Measurements from ENCODE around the gene IL26. TPM values are rescaled to one million over a fixed set of nuclear protein-coding genes. Genes with fewer than 3 reads are reported as not detected.

Gene IL26, protein sequence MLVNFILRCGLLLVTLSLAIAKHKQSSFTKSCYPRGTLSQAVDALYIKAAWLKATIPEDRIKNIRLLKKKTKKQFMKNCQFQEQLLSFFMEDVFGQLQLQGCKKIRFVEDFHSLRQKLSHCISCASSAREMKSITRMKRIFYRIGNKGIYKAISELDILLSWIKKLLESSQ
- not detected for total RNA-seq

DNA sequence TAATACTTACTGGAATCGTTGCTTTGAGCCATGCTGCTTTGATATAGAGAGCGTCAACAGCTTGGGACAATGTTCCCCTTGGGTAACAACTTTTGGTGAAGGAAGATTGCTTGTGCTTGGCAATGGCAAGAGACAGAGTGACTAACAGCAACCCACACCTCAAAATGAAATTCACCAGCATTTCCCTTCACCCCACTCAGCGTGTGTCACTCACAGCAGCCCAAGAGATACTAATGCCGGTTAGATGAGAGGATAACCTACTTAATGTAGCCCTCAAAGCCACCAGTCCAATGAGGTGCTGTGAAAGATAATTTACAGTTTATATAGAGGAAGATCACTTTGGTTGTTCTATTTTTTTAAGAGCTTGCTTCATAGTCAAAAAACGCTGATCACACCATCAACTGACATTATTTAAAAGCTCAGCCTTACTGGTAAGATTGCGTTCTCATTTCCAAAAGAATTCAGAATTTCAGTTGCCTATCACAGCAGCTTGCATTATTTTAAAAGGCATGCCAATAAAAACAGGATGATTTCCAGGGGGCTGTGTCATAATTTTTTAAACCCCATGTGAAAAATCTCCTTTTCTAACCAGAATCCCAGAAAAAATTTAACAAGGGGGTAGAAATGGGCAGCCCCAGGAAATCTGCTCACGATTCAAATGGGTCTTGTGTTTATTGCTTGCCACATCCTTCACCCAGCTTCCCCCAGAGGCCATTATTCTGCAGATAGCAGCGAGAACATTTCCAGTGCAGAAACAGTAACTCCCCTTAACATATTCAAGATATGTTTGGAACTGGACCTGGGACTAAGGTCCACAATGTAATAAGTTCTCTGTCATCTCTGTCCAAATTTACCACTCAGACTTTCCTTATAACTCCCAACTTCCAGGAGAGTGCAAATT, at the start of gene IL26:
TSS of gene IL26 (minus strand) at position 235 of the 901 bp plus-strand sequence. CDS start at position 181, 54 bp downstream.
- WGBS, 10 experiments, result 40 to 100% (median 88%) methylated on average over 1 to 8 of the region's 8 CpGs
- in situ Hi-C loops (cut with MboI; ENCODE audit: low pct_unique_long_range_greater_than_20kb in 2 of 9, low sequenced_read_pairs in 9 of 9, unreplicated experiment in 9 of 9), result loop anchor here in 2 of 9 experiments (10.0 kb wide), 2 partner anchors 79 to 89 kb away; no protein-coding TSS in a partner anchor
- Histone ChIP-seq H3K4me3 (no peak within 1 kb of the TSS), H3K4me1 (replicated peaks in 1 of 2) (no peaks in the 10 kb centered on the region), H3K27ac (no peak within 1 kb of the TSS)
- ATAC-seq (replicated peaks in 6 of 8), result no peak

DNA sequence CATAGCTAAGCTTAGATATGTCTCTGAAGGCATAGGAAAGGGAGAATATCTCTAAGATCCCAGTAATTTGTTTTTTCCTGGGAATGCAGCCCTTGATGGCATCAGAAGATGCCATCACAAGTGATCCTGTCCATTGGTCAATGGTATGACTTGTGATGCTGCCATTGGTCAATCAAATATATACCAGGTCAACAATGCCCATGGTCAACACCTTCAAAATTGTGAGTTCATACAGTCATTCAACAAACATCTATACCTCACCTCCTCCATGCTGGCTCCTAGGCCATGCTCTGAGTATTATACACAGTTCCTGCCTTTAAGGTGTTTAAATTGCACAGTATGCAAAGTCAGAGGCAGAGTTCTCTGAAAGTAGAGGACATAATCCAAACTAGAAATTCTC, 47.1 kb upstream of the IL26 start:
- peaks cover 0 to 4% of the 10 kb centered on the region in 2 donors for H3K4me1 ChIP-seq (replicated peaks in 1 of 2)
- in situ Hi-C loops (cut with MboI; ENCODE audit: low pct_unique_long_range_greater_than_20kb in 2 of 9, low sequenced_read_pairs in 9 of 9, unreplicated experiment in 9 of 9), result no loop called here
- ATAC-seq (replicated peaks in 6 of 8), result no peak
- no peak overlapping the region for H3K27ac ChIP-seq
- H3K4me3 ChIP-seq, result no peak overlapping the region

DNA sequence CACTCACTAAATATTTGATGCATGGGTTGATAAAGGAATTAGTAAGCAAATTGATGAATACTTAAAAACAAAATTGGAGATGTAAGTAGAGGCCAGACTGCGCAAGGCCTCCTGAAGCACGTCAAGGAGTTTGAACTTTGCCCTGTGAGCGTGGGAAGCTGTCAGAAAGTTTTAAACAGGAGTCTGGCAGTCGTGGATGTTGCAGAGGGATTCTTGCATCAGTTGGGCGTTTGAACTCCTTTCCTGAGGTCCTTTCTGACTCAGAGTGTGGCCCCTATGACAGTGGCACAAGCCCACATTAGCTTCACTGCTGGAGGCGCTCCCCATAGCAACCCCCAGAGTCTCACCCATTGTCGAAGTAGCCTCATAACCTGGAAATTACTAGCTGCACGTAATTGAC, 45.7 kb upstream of the IL26 start:
- ATAC-seq (replicated peaks in 6 of 8), result no peak
- H3K4me1 ChIP-seq (replicated peaks in 1 of 2), result peaks cover 0 to 4% of the 10 kb centered on the region in 2 donors
- WGBS, 10 experiments, result 7 to 84% (median 62%) methylated on average over 1 to 8 of the region's 8 CpGs
- H3K4me3 ChIP-seq, result no peak overlapping the region
- no peak overlapping the region for H3K27ac ChIP-seq
- in situ Hi-C loops (cut with MboI; ENCODE audit: low pct_unique_long_range_greater_than_20kb in 2 of 9, low sequenced_read_pairs in 9 of 9, unreplicated experiment in 9 of 9), result no loop called here

DNA sequence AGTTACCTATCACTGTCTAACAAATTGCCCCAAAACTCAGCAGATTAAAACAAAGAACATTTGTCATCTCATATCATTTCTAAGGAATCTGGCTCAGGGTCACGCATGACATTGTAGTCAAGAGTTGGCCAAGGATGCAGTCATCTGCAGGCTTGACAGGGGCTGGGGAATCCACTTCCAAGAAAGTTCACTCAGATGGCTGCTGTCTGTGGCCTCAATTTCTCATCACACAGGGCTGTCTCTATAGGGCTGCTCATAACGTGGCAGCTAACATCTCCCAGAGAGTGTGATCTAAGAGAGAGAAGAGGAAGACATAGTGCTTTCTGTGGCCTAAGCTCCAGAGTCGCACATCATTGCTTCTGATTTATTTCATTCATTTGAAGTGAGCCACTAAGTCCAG, 44.7 kb upstream of the IL26 start:
- Histone ChIP-seq H3K4me3 (no peak overlapping the region), H3K4me1 (replicated peaks in 1 of 2) (peaks cover 0 to 4% of the 10 kb centered on the region in 2 donors), H3K27ac (no peak overlapping the region)
- WGBS, 10 experiments, result 0 to 100% (median 82%) methylated on average over 1 to 2 of the region's 3 CpGs; no CpG with 5 or more reads in 2 of the 10 experiments
- in situ Hi-C loops (cut with MboI; ENCODE audit: low pct_unique_long_range_greater_than_20kb in 2 of 9, low sequenced_read_pairs in 9 of 9, unreplicated experiment in 9 of 9), result no loop called here
- no peak for ATAC-seq (replicated peaks in 6 of 8)

DNA sequence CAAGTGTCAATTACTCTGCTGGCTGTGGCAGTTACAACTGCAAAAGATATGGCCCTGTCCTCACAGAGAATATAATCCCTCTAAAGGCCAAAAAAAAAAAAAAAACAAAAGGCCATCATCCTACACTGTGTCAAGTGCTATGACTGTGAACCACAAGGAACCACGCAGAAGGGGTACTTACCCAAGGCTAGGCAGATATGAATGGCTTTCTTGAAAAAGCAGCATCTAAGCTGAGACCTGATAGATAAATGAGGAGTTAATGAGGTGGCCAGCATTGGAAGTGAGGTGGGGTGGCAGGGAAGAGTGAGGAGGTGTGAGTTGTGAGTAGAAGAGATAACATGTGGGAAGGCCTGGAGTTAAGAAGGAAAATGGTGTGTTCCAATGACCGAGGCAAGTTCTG, 44.2 kb upstream of the IL26 start:
- in situ Hi-C loops (cut with MboI; ENCODE audit: low pct_unique_long_range_greater_than_20kb in 2 of 9, low sequenced_read_pairs in 9 of 9, unreplicated experiment in 9 of 9), result no loop called here
- Histone ChIP-seq H3K4me3 (no peak overlapping the region), H3K27ac (no peak overlapping the region), H3K4me1 (replicated peaks in 1 of 2) (peaks cover 0 to 4% of the 10 kb centered on the region in 2 donors)
- ATAC-seq (replicated peaks in 6 of 8), result no peak
- WGBS, 10 experiments, result 38 to 92% (median 78%) methylated on average over 1 to 2 of the region's 2 CpGs; no CpG with 5 or more reads in 2 of the 10 experiments

DNA sequence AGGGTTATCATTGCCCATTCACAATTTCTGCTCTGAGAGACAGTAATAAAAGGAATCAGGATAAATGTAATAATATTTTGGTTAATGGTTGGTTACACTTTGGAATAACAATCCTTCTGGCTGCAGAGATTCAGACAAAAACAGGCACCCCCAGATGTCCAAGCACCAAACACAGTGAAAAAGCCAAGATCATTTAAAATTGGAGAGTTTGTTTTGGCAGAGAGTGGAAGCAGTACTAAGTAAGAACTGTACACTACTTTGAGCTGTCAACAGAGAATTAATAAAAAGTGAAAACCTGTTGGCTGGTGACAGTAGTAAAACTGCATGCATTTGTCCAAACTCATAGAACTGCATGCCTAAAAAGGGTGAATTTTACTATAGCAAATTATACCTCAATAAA, 43.4 kb upstream of the IL26 start:
- in situ Hi-C loops (cut with MboI; ENCODE audit: low pct_unique_long_range_greater_than_20kb in 2 of 9, low sequenced_read_pairs in 9 of 9, unreplicated experiment in 9 of 9), result no loop called here
- peaks cover 0 to 4% of the 10 kb centered on the region in 2 donors for H3K4me1 ChIP-seq (replicated peaks in 1 of 2)
- no peak overlapping the region for H3K27ac ChIP-seq
- peak in 1 of 8 experiments; percentile 84 for ATAC-seq (replicated peaks in 6 of 8)
- no peak overlapping the region for H3K4me3 ChIP-seq

DNA sequence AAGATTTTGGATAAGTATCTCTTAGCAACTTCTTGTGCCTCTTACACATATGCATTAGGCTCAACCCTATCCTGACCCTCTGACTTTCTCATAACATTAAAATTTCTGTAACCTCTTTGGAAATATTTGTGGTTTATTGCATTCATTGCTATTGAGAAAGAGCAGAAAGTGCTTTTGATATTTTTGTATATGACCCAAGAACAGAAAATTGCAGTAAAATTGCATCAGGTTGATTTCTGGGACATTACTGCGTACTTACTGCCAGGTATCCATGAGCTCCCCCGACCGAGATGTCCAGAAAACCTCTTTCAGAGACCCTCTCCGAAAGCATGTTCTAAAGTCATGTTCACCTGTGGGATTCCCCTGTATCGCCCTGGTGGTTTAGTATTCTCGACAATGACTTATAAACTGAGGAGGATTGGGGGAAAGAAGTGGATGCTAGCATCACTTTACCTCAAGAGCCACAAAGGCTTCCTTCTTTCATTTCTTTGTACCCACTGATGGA, 42.3 kb upstream of the IL26 start:
- in situ Hi-C loops (cut with MboI; ENCODE audit: low pct_unique_long_range_greater_than_20kb in 2 of 9, low sequenced_read_pairs in 9 of 9, unreplicated experiment in 9 of 9), result no loop called here
- ATAC-seq (replicated peaks in 6 of 8), result no peak
- H3K4me3 ChIP-seq, result no peak overlapping the region
- H3K27ac ChIP-seq, result no peak overlapping the region
- H3K4me1 ChIP-seq (replicated peaks in 1 of 2), result peaks cover 0 to 4% of the 10 kb centered on the region in 2 donors
- WGBS, 10 experiments, result 23 to 83% (median 78%) methylated on average over 1 to 6 of the region's 6 CpGs; no CpG with 5 or more reads in 1 of the 10 experiments

DNA sequence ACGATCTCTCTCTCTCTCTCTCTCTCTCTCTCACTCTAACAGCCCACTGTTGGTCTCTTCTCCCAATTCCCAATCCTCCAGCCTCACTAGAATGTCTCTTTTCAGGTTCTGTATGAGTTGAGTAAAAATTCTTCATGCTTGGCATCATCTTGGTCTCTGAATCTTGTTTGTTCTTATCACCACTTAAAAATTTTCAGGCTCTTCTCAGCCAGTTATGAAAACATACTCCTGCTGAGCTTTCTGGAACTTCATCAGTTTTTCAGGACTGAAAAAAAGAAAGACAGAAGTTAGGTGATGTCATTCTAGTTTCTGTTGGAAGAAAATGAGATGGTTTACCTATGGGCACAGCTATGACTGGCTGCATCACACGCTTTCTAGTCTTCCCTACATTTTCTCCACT, 39.2 kb upstream of the IL26 start:
- 20 to 100% (median 81%) methylated on average over 1 to 2 of the region's 2 CpGs; no CpG with 5 or more reads in 3 of the 10 experiments for WGBS, 10 experiments
- Histone ChIP-seq H3K4me3 (no peak overlapping the region), H3K27ac (no peak overlapping the region), H3K4me1 (replicated peaks in 1 of 2) (peaks cover 0 to 4% of the 10 kb centered on the region in 2 donors)
- in situ Hi-C loops (cut with MboI; ENCODE audit: low pct_unique_long_range_greater_than_20kb in 2 of 9, low sequenced_read_pairs in 9 of 9, unreplicated experiment in 9 of 9), result no loop called here
- no peak for ATAC-seq (replicated peaks in 6 of 8)

DNA sequence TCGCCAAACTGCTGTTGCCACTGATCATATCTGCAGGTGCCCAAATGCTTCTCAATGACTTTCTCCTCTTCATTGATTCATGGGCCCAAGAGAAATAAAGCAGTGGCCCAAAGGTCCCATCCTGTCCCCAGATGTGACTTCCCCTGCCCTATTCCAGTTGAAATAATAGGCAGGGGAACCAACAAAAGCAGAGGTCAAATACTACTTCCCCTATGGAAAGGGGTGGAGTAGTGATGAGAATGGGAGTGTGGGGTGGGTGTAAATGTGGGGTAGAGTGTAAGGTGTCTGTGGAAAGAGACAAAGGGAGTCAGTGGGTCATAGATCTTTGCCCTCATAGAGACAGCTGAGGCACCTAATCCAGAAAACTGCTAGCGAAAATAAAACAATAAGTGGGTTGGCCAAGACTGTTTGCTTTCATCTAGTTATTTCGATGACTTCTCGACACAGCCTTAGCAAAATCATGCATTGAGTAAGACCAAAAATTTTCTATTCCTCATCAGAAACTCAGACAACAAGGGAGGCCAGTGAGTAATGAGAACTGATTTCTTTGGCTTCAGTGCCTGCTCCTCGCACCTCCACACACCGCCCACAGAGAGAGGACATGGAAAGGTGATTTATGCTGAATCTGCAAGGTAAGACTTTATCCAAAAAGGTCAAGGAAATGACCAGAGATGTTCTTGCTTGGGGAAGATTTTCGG, 38.7 kb upstream of the IL26 start:
- in situ Hi-C loops (cut with MboI; ENCODE audit: low pct_unique_long_range_greater_than_20kb in 2 of 9, low sequenced_read_pairs in 9 of 9, unreplicated experiment in 9 of 9), result no loop called here
- no peak for ATAC-seq (replicated peaks in 6 of 8)
- 67 to 100% (median 91%) methylated on average over 1 to 7 of the region's 7 CpGs; no CpG with 5 or more reads in 1 of the 10 experiments for WGBS, 10 experiments
- Histone ChIP-seq H3K4me1 (replicated peaks in 1 of 2) (peaks cover 0 to 4% of the 10 kb centered on the region in 2 donors), H3K27ac (no peak overlapping the region), H3K4me3 (no peak overlapping the region)

DNA sequence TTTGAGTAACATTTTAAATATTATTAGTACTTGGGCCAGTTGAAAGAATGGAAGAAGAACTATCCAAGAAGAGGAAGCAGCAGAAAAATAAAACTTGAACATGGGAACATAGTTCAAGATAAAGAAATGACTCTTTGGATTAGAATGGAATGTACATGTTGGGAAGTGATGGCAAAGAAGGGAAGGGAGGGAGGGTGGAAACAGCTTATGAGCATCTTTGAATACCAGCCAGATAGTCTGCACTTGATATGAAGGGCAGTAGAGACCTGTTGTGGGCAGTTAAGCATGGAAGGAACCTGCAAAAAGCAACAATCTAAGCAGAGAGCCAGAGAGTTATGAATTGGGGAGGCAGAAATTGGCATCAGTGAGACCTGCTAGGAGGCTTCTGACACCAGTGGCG, 37.8 kb upstream of the IL26 start:
- no peak overlapping the region for H3K27ac ChIP-seq
- WGBS, 10 experiments, result 67 to 100% (median 100%) methylated on average over 1 of the region's 1 CpG; no CpG with 5 or more reads in 4 of the 10 experiments
- peaks cover 0 to 2% of the 10 kb centered on the region in 2 donors for H3K4me1 ChIP-seq (replicated peaks in 1 of 2)
- no peak overlapping the region for H3K4me3 ChIP-seq
- ATAC-seq (replicated peaks in 6 of 8), result no peak
- in situ Hi-C loops (cut with MboI; ENCODE audit: low pct_unique_long_range_greater_than_20kb in 2 of 9, low sequenced_read_pairs in 9 of 9, unreplicated experiment in 9 of 9), result no loop called here

DNA sequence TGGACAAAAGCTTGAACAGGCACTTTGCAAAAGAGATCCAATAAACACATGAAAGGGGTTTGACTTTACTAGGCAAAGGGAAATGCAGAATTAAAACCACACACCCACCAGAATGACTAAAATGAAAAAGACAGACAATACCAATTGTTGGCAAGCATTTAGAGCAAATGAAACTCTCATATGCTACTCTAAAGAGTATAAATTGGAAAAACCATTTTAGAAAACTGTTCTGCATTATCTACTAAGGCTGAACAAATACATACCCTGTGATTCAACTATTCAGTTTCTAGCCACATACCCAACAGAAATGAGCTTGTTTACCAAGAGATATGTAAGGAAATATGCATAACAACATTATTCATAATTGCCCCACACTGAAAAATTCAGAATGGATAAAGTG, 36.3 kb upstream of the IL26 start:
- Histone ChIP-seq H3K4me3 (no peak overlapping the region), H3K4me1 (replicated peaks in 1 of 2) (no peaks in the 10 kb centered on the region), H3K27ac (no peak overlapping the region)
- in situ Hi-C loops (cut with MboI; ENCODE audit: low pct_unique_long_range_greater_than_20kb in 2 of 9, low sequenced_read_pairs in 9 of 9, unreplicated experiment in 9 of 9), result no loop called here
- ATAC-seq (replicated peaks in 6 of 8), result no peak

DNA sequence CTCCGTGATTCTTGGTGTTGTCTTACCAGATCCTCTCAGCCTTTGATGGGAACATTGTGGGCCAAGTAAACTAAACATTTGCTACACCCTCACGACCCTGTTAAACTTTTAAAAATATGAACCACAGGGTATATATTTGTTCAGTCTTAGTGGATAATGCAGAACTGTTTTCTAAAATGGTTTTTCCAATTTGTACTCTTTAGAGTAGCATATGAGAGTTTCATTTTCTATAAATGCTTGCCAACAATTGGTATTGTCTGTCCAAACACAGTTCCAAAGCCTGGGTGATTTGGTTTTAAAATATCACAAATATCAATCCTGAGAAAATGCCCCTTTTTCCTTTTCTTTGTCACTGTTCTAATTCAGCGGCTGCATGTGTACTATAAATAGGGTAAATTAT, 34.5 kb upstream of the IL26 start:
- no peaks in the 10 kb centered on the region for H3K4me1 ChIP-seq (replicated peaks in 1 of 2)
- ATAC-seq (replicated peaks in 6 of 8), result no peak
- no peak overlapping the region for H3K27ac ChIP-seq
- H3K4me3 ChIP-seq, result no peak overlapping the region
- in situ Hi-C loops (cut with MboI; ENCODE audit: low pct_unique_long_range_greater_than_20kb in 2 of 9, low sequenced_read_pairs in 9 of 9, unreplicated experiment in 9 of 9), result no loop called here
- WGBS, 10 experiments, result 37 to 94% (median 74%) methylated on average over 1 to 3 of the region's 3 CpGs

DNA sequence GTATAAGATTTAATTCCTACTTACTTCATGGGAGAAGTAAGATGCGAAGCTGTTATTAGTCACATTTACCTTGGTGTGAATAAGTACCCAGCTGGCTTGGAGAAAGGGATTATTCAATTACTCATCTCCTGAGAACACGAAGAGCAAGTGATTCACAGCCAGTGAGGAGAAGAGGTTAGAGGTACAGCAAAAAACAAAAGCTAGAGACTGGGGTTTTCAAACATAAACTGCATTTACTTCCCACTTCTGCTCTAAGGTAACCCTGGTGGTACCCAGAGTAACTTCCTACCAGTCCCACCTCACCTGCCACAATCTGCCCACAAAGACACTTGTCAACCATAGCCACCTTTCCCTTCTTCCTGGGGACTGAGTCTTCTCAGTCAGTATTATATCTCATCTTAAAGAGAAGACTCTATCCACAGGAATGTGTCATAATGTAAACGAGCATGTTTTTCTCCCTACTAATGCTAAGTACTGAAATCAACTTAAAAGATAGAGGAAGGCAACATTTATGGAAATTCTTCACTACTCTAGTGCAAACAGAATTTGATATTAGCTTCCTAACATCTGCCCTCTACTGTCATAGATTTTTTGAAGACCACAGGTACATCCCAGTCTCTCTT, 33.8 kb upstream of the IL26 start:
- no peak overlapping the region for H3K27ac ChIP-seq
- ATAC-seq (replicated peaks in 6 of 8), result no peak
- H3K4me3 ChIP-seq, result no peak overlapping the region
- WGBS, 10 experiments, result 12 to 100% (median 80%) methylated on average over 1 to 3 of the region's 3 CpGs
- in situ Hi-C loops (cut with MboI; ENCODE audit: low pct_unique_long_range_greater_than_20kb in 2 of 9, low sequenced_read_pairs in 9 of 9, unreplicated experiment in 9 of 9), result no loop called here
- no peaks in the 10 kb centered on the region for H3K4me1 ChIP-seq (replicated peaks in 1 of 2)
